Activated CD8-positive, alpha-beta memory T cell treated with anti-CD3 and anti-CD28 coated beads, Interleukin-2, amount 50 U/mL, for 24 hours (primary cell): ENCODE data around the gene ARMC7.
"Not testable (repeated sequence)": the region's sequence is repeated elsewhere in the genome, so short reads cannot be mapped to it uniquely, and the experiment has no call there.

Source experiments
- DNase-seq: peaks from one replicate; pipeline ENCODE4 v3.0.0-alpha.2; 2020; ENCODE audit errors: extremely low read depth

ARMC7 gene

GRCh38 chr17:75109407-75110233 is at the start of gene ARMC7:
Gene ARMC7, plus strand, starts transcription at chr17:75109969. Its CDS starts 320 bp downstream, at chr17:75110289.
- DNase-seq = peak; percentile 75

- no peak for DNase-seq
Observed at GRCh38 chr17:75060434-75061054, 49.2 kb upstream of the ARMC7 start.

- DNase-seq = no peak
Observed at GRCh38 chr17:75061055-75061438, 48.7 kb upstream of the ARMC7 start.

- no peak for DNase-seq
Observed at GRCh38 chr17:75061618-75062017, 48.2 kb upstream of the ARMC7 start.

- DNase-seq = no peak
Observed at GRCh38 chr17:75063201-75063600, 46.6 kb upstream of the ARMC7 start.

GRCh38 chr17:75063626-75064025 is 46.1 kb upstream of the ARMC7 start:
- no peak for DNase-seq

GRCh38 chr17:75064040-75064439 is 45.7 kb upstream of the ARMC7 start:
- no peak for DNase-seq

- DNase-seq = no peak
Observed at GRCh38 chr17:75064460-75064859, 45.3 kb upstream of the ARMC7 start.

GRCh38 chr17:75064867-75065561 is 44.8 kb upstream of the ARMC7 start:
- no peak for DNase-seq

GRCh38 chr17:75065562-75066151 is 44.1 kb upstream of the ARMC7 start:
- no peak for DNase-seq

GRCh38 chr17:75067856-75068255 is 41.9 kb upstream of the ARMC7 start:
- DNase-seq = no peak

- no peak for DNase-seq
Observed at GRCh38 chr17:75068750-75069149, 41.0 kb upstream of the ARMC7 start.

- no peak for DNase-seq
Observed at GRCh38 chr17:75069783-75070182, 40.0 kb upstream of the ARMC7 start.

GRCh38 chr17:75071478-75072271 is 38.1 kb upstream of the ARMC7 start:
- not testable (repeated sequence) for DNase-seq

GRCh38 chr17:75072909-75073308 is 36.9 kb upstream of the ARMC7 start:
- DNase-seq = not testable (repeated sequence)

- DNase-seq = no peak
Observed at GRCh38 chr17:75073618-75074047, 36.1 kb upstream of the ARMC7 start.

GRCh38 chr17:75074532-75074931 is 35.2 kb upstream of the ARMC7 start:
- DNase-seq = no peak

- no peak for DNase-seq
Observed at GRCh38 chr17:75075597-75076336, 34.0 kb upstream of the ARMC7 start.

GRCh38 chr17:75077072-75077495 is 32.7 kb upstream of the ARMC7 start:
- DNase-seq = no peak

- no peak for DNase-seq
Observed at GRCh38 chr17:75077496-75078283, 32.1 kb upstream of the ARMC7 start.
